ENCODE data around the gene MRPL27. TPM values are rescaled to one million over a fixed set of nuclear protein-coding genes. Genes with fewer than 3 reads are reported as not detected.

Gene MRPL27
- polyA plus RNA-seq, 1 donor from 2014 or later = 118 TPM

- TF ChIP-seq MXI1 (conservative IDR thresholded peaks at IDR 0.05; ENCODE audit: poor library complexity, severe bottlenecking) (no peak), EP300 (conservative IDR thresholded peaks at IDR 0.05; ENCODE audit: poor library complexity, severe bottlenecking) (no peak), RAD21 (conservative IDR thresholded peaks at IDR 0.05) (no peak), TAF1 (IDR thresholded peaks at IDR 0.05; ENCODE audit: low read depth) (no peak)
These were observed 25.1 kb downstream of the MRPL27 start (continued) for GRCh38 chr17:50347894-50348291.

- no peaks in the 10 kb centered on the region for H3K36me3 ChIP-seq (ENCODE audit: insufficient read depth, low read length)
- H3K9ac ChIP-seq (ENCODE audit: low read length) = peak overlapping the region; percentile 71
- H3K9me2 ChIP-seq (ENCODE audit: insufficient read depth, low read length) = no peaks in the 10 kb centered on the region
- no peak overlapping the region for H2AFZ ChIP-seq (ENCODE audit: low read depth, low read length)
- H3F3A ChIP-seq (ENCODE audit: insufficient read depth, low read length, poor library complexity, severe bottlenecking) = no peaks in the 10 kb centered on the region
- H4K20me1 ChIP-seq (ENCODE audit: insufficient read depth) = no peaks in the 10 kb centered on the region
- H3K27me3 ChIP-seq (ENCODE audit: insufficient read depth, low read depth, low read length) = no peaks in the 10 kb centered on the region
- no peak for TF ChIP-seq REST (IDR thresholded peaks at IDR 0.05; ENCODE audit: borderline replicate concordance)
- no peak for TF ChIP-seq POLR2AphosphoS5 (IDR thresholded peaks at IDR 0.05)
- TF ChIP-seq RAD21 (conservative IDR thresholded peaks at IDR 0.05) = no peak
- no peak for TF ChIP-seq EP300 (conservative IDR thresholded peaks at IDR 0.05; ENCODE audit: poor library complexity, severe bottlenecking)
- TF ChIP-seq TAF1 (IDR thresholded peaks at IDR 0.05; ENCODE audit: low read depth) = no peak
- TF ChIP-seq SMC3 (conservative IDR thresholded peaks at IDR 0.05; ENCODE audit: poor library complexity) = no peak
- TF ChIP-seq CTCF (IDR thresholded peaks at IDR 0.05; ENCODE audit: poor library complexity, severe bottlenecking) = no peak
- TF ChIP-seq EZH2 (IDR thresholded peaks at IDR 0.05; ENCODE audit: borderline replicate concordance, insufficient read depth, low read length, poor library complexity, severe bottlenecking) = no peak
- no peak for TF ChIP-seq MXI1 (conservative IDR thresholded peaks at IDR 0.05; ENCODE audit: poor library complexity, severe bottlenecking)
- peak overlapping the region; percentile 89 for H3K4me3 ChIP-seq (ENCODE audit: low read length)
- H3K27ac ChIP-seq (ENCODE audit: low read length) = no peak overlapping the region
- no peaks in the 10 kb centered on the region for H3K79me2 ChIP-seq (replicated peaks; ENCODE audit: insufficient read depth, low read length)
- peak overlapping the region; percentile 70 for H3K4me2 ChIP-seq (ENCODE audit: low read length)
- no peaks in the 10 kb centered on the region for H3K9me3 ChIP-seq (ENCODE audit: low read length)
These were observed 25.7 kb downstream of the MRPL27 start for GRCh38 chr17:50347117-50347893.
